Measurements from ENCODE around the gene BRWD1. TPM values are rescaled to one million over a fixed set of nuclear protein-coding genes. Genes with fewer than 3 reads are reported as not detected.
"Not testable (repeated sequence)": the region's sequence is repeated elsewhere in the genome, so short reads cannot be mapped to it uniquely, and the experiment has no call there.

The BRWD1 gene
- total and polyA plus RNA-seq, 2 experiments from 2014 or later: 35.2 to 75.5 TPM

DNA sequence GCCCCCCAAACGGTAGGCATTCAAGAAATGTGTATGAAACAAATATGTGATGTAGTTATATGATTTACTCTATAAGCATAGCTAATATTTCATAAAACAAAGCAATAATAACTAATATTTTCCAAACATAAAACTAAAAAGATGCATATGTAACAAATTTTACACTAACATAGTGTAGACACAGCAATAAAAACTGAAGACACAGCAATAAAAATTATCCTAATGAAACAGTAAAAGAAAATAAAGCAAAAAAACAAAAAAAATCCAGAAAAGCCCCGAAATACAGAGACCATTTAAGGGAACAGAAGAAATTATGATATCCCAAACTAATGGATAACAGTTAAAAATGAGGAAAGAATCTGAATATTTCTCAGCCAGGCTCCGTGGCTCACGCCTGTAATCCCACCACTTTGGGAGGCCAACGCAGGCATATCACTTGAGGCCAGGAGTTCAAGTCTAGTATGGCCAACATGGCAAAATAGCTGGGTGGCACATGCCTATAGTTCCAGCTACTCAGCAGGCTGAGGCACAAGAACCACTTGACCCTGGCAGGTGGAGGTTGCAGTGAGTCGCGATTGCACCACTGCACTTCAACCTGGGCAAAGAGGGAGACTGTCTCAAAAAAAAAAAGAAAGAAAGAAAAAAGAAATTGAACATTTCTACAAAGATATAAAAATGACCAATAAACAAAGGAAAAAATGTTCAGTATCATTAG lies 92.0 kb downstream of the BRWD1 start (continued):
- TF ChIP-seq ZNF114 (CRISPR knock-in tag; IDR thresholded peaks at IDR 0.05) (no peak), STAT1 (IDR thresholded peaks at IDR 0.05; ENCODE audit: unreplicated experiment) (no peak), EZH2phosphoT487 (IDR thresholded peaks at IDR 0.05; ENCODE audit: unreplicated experiment) (no peak), ZNF331 (CRISPR knock-in tag; IDR thresholded peaks at IDR 0.05; ENCODE audit: low read depth) (no peak)
- TF ChIP-seq, protein P1, sequence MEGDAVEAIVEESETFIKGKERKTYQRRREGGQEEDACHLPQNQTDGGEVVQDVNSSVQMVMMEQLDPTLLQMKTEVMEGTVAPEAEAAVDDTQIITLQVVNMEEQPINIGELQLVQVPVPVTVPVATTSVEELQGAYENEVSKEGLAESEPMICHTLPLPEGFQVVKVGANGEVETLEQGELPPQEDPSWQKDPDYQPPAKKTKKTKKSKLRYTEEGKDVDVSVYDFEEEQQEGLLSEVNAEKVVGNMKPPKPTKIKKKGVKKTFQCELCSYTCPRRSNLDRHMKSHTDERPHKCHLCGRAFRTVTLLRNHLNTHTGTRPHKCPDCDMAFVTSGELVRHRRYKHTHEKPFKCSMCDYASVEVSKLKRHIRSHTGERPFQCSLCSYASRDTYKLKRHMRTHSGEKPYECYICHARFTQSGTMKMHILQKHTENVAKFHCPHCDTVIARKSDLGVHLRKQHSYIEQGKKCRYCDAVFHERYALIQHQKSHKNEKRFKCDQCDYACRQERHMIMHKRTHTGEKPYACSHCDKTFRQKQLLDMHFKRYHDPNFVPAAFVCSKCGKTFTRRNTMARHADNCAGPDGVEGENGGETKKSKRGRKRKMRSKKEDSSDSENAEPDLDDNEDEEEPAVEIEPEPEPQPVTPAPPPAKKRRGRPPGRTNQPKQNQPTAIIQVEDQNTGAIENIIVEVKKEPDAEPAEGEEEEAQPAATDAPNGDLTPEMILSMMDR (conservative IDR thresholded peaks at IDR 0.05; ENCODE audit: low read depth in 2 of 2): no peak

DNA sequence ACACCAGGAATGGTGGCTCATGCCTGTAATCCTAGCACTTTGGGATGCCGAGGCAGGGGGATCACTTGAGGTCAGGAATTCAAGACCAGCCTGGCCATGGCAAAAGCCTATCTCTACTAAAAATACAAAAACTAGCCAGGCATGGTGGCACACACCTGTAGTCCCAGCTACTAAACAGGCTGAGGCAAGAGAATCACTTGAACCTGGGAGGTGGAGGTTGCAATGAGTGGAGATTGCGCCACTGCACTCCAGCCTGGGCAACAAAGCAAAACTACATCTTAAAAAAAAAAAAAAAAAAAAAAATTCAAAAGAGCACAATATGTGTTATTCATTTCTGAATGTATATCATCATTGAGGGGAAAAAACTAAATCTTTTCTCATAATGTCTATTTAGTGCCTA lies 92.6 kb downstream of the BRWD1 start:
- not testable (repeated sequence) for H3K9me2 ChIP-seq (ENCODE audit: insufficient read depth); ATAC-seq; H3K27ac ChIP-seq (ENCODE audit: low read depth); H3K9me3 Mint-ChIP-seq; H2AFZ ChIP-seq; H3K27me3 ChIP-seq (ENCODE audit: insufficient read depth); H3K79me2 ChIP-seq (replicated peaks; ENCODE audit: insufficient read depth); H3K27ac Mint-ChIP-seq; H3K4me1 ChIP-seq (ENCODE audit: insufficient read depth); DNase-seq (ENCODE audit: low spot score); H3F3A ChIP-seq (replicated peaks; ENCODE audit: low read depth); H3K4me1 Mint-ChIP-seq; H3K4me3 Mint-ChIP-seq; H4K20me1 ChIP-seq (replicated peaks; ENCODE audit: insufficient read depth); H3K27me3 Mint-ChIP-seq (ENCODE audit: insufficient read depth, low read depth, poor library complexity); H3K4me3 ChIP-seq; H3K4me2 ChIP-seq
- H3K36me3 Mint-ChIP-seq (ENCODE audit: low read depth): peaks cover 39% of the 10 kb centered on the region
- H3K36me3 ChIP-seq (ENCODE audit: insufficient read depth): peaks cover 23% of the 10 kb centered on the region; the same call in 1 of the 2 replicates

DNA sequence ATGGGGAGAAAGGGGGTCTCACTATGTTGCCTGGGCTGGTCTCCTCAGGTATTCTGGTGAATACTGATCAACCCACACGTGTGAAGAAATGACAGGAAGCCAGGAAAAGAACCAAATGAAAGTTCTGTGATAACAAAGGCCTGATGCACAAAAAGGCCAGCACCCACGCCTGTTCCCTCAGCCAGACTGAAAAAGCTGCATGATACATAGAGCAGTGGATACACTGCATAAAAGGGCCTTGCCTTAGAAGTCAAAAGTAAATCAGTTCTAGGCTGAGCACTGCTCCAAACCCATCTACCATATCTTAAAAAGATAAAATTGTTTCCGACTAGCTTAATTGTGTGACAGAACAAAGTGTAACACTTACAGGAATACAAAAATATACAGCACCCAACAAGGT lies 93.3 kb downstream of the BRWD1 start:
- no peak overlapping the region for H2AFZ ChIP-seq
- DNase-seq (ENCODE audit: low spot score) (no peak), ATAC-seq (no peak)
- peaks cover 23% of the 10 kb centered on the region; the same call in 1 of the 2 replicates for H3K36me3 ChIP-seq (ENCODE audit: insufficient read depth)
- no peak overlapping the region for H3K4me3 ChIP-seq
- H3K9me3 Mint-ChIP-seq: no peaks in the 10 kb centered on the region
- no peaks in the 10 kb centered on the region for H3K4me1 ChIP-seq (ENCODE audit: insufficient read depth)
- H3K27ac Mint-ChIP-seq: no peak overlapping the region
- H3K4me3 Mint-ChIP-seq: no peak overlapping the region
- no peak overlapping the region for H3K4me2 ChIP-seq
- no peaks in the 10 kb centered on the region for H3K27me3 ChIP-seq (ENCODE audit: insufficient read depth)
- H4K20me1 ChIP-seq (replicated peaks; ENCODE audit: insufficient read depth): no peaks in the 10 kb centered on the region
- H3K4me1 Mint-ChIP-seq: no peaks in the 10 kb centered on the region
- no peaks in the 10 kb centered on the region; the same call in 1 of the 2 replicates for H3K79me2 ChIP-seq (replicated peaks; ENCODE audit: insufficient read depth)
- H3K36me3 Mint-ChIP-seq (ENCODE audit: low read depth): peaks cover 43% of the 10 kb centered on the region
- H3K27me3 Mint-ChIP-seq (ENCODE audit: insufficient read depth, low read depth, poor library complexity): no peaks in the 10 kb centered on the region
- H3K9me2 ChIP-seq (ENCODE audit: insufficient read depth): no peaks in the 10 kb centered on the region
- no peaks in the 10 kb centered on the region for H3F3A ChIP-seq (replicated peaks; ENCODE audit: low read depth)
- no peak overlapping the region for H3K27ac ChIP-seq (ENCODE audit: low read depth)
- TF ChIP-seq CREB1 (CRISPR knock-in tag; IDR thresholded peaks at IDR 0.05; ENCODE audit: low read depth) (no peak), NANOG (IDR thresholded peaks at IDR 0.05; ENCODE audit: borderline replicate concordance) (no peak), ZNF331 (CRISPR knock-in tag; IDR thresholded peaks at IDR 0.05; ENCODE audit: low read depth) (no peak), EZH2 (IDR thresholded peaks at IDR 0.05; ENCODE audit: low read depth, unreplicated experiment) (no peak), STAT1 (IDR thresholded peaks at IDR 0.05; ENCODE audit: unreplicated experiment) (no peak), ZNF114 (CRISPR knock-in tag; IDR thresholded peaks at IDR 0.05) (no peak), JUNB (IDR thresholded peaks at IDR 0.05; ENCODE audit: unreplicated experiment) (no peak), EZH2phosphoT487 (IDR thresholded peaks at IDR 0.05; ENCODE audit: unreplicated experiment) (no peak), POLR2AphosphoS5 (IDR thresholded peaks at IDR 0.05; ENCODE audit: low read depth) (no peak)
- TF ChIP-seq, protein P2, sequence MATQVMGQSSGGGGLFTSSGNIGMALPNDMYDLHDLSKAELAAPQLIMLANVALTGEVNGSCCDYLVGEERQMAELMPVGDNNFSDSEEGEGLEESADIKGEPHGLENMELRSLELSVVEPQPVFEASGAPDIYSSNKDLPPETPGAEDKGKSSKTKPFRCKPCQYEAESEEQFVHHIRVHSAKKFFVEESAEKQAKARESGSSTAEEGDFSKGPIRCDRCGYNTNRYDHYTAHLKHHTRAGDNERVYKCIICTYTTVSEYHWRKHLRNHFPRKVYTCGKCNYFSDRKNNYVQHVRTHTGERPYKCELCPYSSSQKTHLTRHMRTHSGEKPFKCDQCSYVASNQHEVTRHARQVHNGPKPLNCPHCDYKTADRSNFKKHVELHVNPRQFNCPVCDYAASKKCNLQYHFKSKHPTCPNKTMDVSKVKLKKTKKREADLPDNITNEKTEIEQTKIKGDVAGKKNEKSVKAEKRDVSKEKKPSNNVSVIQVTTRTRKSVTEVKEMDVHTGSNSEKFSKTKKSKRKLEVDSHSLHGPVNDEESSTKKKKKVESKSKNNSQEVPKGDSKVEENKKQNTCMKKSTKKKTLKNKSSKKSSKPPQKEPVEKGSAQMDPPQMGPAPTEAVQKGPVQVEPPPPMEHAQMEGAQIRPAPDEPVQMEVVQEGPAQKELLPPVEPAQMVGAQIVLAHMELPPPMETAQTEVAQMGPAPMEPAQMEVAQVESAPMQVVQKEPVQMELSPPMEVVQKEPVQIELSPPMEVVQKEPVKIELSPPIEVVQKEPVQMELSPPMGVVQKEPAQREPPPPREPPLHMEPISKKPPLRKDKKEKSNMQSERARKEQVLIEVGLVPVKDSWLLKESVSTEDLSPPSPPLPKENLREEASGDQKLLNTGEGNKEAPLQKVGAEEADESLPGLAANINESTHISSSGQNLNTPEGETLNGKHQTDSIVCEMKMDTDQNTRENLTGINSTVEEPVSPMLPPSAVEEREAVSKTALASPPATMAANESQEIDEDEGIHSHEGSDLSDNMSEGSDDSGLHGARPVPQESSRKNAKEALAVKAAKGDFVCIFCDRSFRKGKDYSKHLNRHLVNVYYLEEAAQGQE (IDR thresholded peaks at IDR 0.05; ENCODE audit: unreplicated experiment): no peak
- TF ChIP-seq, protein P3, sequence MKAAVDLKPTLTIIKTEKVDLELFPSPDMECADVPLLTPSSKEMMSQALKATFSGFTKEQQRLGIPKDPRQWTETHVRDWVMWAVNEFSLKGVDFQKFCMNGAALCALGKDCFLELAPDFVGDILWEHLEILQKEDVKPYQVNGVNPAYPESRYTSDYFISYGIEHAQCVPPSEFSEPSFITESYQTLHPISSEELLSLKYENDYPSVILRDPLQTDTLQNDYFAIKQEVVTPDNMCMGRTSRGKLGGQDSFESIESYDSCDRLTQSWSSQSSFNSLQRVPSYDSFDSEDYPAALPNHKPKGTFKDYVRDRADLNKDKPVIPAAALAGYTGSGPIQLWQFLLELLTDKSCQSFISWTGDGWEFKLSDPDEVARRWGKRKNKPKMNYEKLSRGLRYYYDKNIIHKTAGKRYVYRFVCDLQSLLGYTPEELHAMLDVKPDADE (IDR thresholded peaks at IDR 0.05): no peak
- TF ChIP-seq, protein P1 (conservative IDR thresholded peaks at IDR 0.05; ENCODE audit: low read depth in 2 of 2): no peak

All from GM23338 (cell line).